ENCODE data around the gene CUEDC1.
"Not testable (repeated sequence)": the region's sequence is repeated elsewhere in the genome, so short reads cannot be mapped to it uniquely, and the experiment has no call there.

The CUEDC1 gene

DNA sequence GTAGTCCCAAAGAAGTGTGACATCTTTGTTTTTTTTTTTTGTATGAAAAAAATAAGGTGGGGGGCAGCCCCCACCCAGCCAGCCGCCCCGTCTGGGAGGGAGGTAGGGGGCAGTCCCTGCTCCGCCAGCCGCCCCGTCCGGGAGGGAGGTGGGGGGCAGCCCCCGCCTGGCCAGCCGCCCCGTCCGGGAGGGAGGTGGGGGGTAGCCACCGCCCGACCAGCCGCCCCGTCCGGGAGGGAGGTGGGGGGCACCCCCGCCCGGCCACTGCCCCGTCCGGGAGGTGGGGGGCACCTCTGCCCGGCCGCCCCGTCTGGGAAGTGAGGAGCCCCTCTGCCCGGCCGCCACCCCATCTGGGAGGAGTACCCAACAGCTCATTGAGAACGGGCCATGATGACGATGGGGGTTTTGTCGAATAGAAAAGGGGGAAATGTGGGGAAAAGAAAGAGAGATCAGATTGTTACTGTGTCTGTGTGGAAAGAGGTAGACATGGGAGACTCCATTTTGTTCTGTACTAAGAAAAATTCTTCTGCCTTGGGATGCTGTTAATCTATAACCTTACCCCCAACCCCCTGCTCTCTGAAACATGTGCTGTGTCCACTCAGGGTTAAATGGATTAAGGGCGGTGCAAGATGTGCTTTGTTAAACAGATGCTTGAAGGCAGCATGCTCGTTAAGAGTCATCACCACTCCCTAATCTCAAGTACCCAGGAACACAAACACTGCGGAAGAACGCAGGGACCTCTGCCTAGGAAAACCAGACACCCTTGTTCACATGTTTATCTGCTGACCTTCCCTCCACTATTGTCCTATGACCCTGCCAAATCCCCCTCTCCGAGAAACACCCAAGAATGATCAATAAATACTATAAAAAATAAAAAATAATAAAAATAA is 108.9 kb downstream of the CUEDC1 start:
- not testable (repeated sequence) for DNase-seq

DNA sequence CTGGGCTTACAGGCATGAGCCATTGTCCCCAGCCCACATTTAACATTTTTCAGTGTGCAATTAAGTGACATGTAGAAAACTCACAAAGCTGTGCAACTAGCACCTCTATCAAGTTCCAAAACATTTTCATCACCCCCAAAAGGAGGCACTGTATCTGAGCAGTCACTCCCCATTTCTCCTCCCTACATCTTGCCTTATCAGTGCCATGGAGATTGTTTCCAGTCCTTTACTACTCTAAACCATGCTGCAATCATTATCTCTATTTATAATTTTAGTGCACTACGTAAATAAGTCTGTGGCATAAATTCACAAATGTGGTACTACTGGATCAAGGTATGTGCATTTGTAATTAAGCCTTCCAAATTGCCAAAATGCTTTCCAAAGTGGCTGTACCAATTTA is 112.9 kb downstream of the CUEDC1 start:
- no peak for DNase-seq

DNA sequence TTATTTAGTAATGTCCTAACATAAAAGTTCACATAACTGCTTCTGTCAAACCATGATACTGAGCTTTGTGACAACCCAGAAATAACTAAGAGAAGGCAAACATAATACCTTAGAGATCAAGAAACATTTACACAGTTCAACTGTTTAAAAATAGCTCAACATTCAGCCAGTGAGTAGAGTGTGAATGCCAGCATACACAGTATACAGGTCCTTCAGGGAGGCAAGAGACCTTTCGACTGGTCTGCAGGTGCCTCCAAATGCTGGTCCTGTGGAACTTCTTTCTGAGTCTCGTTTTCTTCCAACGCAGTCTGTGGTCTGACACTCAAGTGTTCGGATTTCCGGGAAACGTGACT is 115.7 kb downstream of the CUEDC1 start:
- DNase-seq: no peak

DNA sequence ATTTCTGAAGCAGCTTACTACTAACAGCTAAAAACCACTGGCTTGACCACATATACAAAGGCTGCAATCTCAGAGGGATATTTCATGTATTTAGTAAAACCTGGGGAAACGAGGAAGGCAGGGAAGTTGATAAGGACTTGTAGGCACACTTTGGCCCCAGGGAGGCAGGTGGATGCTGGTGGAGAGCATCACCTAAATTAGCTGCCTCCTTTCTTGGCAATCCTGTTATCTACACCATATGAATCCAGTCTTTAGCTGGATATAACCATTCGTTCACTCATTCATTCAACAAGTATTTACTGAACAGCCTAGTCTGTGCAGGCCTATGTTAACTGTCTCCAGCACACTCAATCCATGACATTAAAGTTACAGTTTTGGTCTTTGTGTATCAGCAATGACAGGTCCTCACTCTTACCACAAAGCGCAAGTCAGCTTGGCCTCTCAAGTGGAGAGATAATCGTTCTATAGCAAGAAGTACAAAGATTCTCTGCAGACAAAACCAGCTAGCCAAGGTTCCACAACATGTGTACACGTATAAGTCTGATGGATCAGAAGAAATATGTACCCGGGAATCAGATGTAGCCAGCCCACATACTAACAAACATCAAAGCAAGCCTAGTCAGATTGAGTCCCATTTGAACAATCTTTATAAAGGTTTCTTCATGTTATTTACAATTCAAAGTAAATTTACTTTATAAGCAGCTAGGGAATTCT is 116.2 kb downstream of the CUEDC1 start:
- no peak for DNase-seq

DNA sequence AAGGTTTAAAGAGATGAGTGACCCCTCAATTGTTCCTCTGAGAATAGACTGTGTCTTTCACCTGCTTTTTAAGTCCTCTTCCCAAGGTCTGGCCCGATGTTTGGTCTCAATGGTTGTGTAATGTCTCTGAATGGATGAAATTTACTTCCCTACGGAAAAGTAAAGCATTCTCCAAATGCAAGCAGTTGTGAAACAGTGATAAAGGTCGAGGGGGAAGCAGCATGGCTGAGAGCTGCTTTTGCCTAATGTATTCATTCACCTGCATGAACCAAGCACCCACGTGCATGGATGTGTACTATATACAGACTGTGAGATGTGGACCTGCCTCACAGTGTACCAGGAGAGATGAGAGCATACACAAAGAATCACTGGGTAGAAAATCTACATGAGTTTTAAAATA is 116.8 kb downstream of the CUEDC1 start:
- DNase-seq: no peak

DNA sequence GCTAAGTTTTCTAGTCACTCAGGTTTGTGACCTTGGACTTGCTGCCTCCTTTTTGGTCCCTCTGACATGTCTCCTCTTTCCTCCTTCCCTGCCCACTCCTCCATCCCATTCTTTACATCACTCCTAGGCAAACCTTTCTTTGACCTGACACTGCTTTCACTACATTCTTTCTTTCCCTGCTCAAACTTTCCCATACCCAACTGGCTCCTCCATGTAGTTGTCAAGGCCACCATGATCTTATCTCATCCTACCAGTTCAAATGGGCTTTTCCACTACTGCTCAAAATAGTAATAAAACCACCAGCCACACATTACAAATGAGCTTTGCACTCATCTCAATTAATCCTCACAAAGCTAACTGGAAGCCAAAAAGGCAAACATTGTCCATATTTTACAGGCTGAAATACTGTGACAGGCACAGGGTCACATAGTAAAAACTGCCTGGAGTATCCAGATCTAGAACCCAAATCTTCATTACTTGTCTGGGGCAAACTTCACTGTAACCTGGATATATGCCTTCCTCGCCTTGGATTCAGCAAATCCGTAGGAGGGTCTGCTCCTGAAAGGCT is 119.8 kb downstream of the CUEDC1 start:
- DNase-seq: no peak

DNA sequence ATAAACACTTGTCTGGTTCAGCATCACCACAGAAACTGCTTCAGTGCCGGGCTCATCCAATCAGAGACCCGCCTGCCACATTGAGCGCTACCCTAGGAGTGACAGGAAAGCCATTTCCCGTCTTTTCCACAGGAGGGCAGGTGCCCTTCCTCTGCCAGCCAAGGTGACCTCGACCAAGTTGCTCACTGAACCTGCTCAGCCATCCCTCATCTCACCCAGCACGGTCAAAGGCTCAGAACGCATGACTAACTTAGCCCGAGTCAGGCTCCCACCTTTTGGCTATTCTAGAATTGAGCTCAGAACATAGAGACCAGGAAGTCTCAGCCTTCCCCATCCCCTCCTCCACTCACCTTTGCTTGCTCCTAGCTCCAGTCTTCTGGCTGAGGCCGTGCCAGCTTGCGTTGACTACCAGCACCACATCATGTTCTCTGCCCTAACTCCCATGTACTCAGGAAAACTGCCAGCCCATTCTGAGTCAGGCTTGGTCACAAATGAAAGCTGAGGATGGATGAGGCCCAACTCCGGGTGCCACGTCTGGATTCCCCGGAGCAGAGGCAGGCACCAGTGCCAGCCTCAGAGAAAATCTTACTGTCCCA is 121.0 kb downstream of the CUEDC1 start:
- DNase-seq: peak in 31 of 58 donors; percentile 10 to 73 (median 34)

DNA sequence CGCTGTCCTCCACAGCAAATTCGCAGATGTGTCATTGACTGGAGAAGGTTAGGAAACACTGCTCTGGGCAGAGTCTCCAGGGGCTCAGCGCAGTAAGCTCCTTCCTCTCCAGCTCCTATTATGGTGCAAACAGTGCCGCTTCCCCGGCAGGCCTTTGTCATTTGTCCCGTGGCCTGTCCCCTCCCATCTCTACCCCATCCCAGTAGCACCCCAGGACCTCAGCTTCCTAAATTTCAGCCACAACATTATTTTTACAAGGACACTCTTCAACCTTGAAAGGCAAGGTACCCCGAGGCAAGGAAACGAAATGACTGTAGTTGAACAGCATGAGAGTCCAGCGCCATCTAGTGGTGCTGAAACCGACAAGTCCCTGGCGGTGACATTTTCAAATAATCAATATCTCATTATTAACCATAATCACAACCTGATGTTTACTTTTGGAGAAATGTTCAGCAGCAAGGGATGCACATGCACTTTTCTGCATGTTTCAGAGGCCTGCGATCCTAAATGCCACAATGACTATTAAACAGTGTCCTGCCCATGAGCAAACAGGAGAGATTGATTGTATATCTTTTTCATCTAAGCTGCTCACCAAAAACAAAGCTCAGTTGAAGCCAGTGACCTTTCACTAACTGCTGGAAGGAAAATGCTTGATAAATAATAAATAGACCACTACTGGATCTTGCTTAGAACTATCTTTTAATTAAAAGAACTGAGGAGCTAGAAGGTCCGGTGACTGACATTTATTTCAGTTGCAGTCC is 121.9 kb downstream of the CUEDC1 start:
- DNase-seq: peak in 45 of 58 donors; percentile 6 to 78 (median 43)

DNA sequence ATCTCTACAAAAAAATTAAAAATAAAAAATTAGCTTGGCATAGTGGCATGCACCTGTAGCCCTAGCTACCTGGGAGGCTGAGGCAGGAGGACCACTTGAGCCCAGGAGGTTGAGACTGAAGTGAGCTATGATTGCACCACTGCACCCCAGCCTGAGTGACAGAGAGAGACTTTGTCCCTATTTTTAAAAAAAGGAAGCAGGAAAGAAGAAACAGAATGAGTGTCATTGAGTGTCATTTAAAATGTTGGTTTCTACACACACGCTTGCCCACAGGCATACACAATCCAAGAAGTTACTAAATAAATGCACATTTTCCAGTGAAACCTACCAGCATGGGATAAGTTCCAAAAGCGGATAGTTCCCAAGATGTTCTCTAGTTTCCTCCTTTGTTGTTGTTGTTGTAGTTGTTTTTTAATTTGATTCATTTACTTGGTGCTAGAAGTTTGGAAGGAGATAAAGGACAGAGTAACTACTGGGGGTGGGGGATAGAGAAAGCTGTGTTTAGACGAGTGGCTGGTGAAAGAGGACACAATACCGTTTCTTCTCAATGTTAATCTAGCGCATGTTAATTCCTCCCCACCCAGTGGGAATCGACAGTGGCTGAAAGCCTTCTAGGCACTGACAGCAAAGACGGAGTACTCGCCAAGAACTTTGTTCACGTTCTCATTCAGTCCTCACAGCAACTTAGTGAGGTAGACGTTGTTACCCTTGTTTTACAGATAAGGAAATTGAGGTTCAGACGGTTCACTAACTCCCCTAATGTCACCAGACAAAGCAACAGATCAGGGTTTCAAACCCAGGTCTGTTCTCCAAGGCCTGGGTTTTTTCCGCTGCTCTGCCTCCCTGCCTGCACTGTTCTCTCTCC is 122.7 kb downstream of the CUEDC1 start:
- no peak for DNase-seq

DNA sequence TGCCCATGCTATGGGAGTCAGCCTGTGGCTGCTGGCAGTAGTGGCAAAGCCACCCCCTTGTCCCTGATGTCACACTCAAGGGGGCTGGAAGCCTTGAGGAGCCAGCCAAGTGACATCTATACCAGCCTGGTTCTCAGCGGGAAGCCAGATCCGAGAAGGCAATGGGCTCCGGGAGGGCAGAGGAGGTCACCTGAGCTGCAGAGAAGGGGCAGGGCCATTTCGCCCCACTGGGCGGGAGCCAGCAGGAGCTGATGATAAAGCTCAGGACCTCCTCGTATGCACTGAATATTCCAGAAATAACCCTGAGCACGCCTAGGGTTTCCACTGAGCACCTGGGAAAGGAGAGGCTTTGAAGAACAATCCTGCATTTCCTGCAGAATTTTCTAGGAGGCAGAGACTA is 124.3 kb downstream of the CUEDC1 start:
- DNase-seq: no peak

DNA sequence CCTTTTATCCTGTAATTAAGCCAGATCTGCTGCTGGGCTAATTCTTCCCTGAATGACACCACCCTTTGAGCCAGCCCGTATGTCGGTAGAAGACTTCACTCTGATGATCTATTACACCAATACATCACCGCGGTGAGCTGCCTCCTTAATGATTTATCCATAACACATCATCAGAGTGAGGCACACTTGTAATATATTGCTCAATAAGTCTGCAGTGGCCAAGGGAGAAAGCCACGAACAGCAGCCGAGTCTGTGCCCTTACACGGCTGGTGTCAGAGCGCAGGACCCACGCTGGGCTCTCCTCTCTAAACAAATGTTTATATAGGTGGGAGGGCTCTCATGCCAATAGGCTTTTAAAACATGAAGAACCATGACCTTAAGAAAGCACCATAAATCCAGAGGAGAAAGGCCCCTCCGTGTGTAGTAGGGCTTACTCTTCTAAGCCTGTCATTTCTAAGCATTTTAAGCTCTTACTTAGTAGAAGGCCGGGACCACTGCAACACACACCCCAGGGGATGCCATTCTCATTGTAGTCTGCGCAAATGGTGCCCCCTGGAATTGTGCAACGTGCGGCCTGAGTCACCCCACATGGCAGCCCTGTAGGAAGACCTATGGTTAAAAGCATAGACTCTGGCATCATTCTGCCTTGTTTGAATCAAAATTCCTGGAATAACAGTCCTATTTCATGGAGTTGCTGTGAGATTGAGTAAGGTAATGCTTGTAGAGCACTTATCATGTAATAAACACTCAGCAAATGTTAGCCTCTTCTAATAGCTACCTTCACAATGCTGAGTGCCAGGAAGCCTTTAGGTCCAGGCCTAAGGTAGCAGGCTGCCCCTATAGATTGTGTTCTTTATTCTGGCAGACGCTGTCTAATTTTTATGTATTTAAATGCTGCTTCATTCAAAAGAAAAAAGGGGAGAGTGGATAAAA is 131.5 kb downstream of the CUEDC1 start:
- no peak for DNase-seq

DNA sequence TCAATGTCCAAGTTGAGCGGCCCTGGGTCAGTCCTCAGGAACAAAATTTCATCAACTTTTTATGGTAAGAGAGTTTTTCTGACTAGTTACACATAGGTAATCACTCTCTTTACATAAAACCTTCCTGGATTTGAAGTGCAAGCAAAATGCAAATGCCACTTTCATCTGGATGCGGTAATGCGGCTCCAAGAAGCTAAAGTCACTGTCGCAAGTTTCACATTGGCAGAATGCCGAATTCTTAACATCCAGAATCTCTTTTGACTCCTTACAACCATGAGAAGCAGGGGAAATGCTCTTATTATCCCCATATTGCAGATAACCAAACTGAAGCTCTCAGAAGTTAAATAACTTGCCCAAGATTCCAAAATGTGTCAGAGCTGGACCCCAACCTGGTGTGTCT is 135.3 kb downstream of the CUEDC1 start:
- DNase-seq: no peak

DNA sequence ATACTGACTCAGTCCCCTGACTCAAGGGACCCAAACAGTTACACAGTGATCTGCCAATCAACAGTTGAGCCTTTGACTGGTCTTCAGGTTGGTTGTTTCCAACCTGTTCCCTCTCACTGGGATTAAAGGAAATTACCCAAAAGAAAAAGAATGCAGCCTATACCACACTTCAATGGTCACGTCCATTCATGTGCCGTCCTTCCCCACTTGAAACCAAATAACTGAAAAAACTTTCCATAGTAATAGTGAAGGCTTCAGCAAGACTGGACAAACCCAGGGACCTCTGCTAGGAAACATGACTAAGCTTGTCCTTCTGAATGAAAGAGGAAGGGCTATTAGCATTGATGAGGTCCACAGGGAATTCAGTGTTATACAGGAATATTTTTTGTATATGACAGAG is 135.9 kb downstream of the CUEDC1 start:
- no peak for DNase-seq

DNA sequence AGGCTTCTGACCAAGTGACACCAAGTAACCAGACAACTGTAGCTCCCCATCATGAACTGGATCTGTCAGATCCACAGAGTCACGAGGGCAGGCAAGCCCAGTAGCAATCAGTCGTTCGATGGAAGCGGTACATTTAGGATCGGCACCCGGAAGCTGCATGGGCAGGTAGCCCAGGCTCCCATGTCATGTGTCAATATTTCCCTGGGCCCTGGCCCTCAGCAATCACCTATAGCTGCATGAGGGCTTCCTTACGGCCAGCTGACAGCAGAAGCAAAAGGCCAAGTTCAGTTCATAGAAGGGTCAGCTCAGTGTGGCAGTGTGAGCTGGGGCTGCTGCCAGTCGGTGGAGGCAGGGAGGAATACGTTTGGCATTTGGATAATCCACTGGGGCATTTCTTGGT is 137.1 kb downstream of the CUEDC1 start:
- DNase-seq: no peak

DNA sequence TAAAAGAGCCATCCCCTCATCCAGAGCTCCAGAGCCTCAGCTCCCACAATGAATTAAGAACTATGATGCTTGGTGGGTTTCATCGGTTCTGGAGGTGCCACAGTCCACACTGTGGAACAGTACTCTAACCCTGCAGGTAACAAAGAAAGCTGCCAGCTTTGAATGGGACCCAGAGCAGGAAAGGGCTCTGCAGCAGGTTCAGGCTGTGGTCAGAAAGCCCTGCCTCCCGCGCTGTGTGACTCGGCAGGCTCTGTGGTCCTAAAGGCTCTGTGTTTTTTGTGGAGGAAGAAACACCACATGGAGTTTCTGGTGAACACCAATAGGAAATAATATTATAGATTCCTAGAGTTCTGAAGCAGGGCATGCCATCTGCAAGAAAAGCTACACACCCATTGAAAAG is 137.9 kb downstream of the CUEDC1 start:
- no peak for DNase-seq

DNA sequence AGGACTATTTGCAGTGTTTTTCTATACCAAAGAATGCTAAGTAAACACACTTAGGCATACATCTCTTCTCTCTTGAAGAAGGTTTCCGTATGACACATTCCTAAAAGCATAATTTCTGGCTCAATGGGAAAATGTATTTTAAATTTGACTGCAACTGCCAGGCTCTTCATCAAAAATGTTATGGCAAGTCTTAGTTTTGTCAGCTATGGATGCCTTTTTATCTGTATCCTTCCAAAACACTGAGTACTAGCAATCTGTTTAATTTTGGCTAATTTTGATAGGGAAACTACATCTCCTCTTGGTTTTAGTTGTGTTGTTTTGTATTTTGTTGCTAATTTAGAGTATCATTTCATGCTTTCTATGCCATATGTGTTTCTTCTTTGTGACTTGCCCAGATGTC is 140.8 kb downstream of the CUEDC1 start:
- DNase-seq: no peak

DNA sequence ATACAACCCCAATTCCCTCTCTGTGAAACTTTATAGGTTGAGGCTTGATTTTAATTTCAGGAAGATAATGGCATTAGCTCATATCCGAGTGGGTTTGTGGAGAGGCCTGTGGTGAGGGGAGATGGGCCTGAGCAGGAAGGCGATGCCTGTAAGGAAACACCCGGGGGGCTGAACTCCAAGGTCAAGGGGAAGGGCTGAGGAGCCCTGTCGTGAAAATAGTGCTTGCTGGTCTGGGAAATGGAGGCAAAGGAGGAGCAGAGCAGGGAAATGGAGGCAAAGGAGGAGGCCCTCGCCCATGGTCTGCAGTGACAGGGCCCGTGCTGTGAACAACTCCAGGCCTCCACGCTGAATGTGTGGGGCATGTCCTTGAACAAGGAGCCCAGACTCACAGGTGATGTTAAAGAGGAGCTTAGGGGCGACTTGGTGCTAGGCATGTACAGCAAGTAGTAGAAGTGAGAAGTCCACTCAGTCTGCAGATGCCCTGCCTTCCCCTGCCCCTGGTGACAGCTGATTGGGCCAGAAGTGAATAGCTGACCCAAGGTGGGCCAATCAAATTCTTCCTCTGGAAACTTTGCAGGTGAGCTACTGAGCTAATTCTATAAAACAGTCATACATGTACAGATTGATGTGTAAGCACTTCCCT is 143.5 kb downstream of the CUEDC1 start:
- no peak for DNase-seq

Data from anterior cingulate cortex (tissue), 58 donors.